H1 (cell line): ENCODE measurements around the gene ARCN1. TPM values are rescaled to one million over a fixed set of nuclear protein-coding genes. Genes with fewer than 3 reads are reported as not detected.

Source experiments
- CTCF ChIA-PET: fragments of 300-600 bp; sonication (Branson Sonifier 250); formaldehyde crosslinking; loops from one replicate; lab custom pipeline; 2021; ENCODE audit not compliant: partially characterized antibody; lab: Charles Lee
- POLR2A ChIA-PET: fragments of 300-600 bp; sonication (Branson Sonifier 250); formaldehyde crosslinking; loops from one replicate; lab custom pipeline; 2021; ENCODE audit warnings: inconsistent platforms; ENCODE audit not compliant: partially characterized antibody; lab: Charles Lee
- DNase-seq, 2 experiments: peaks; one replicate each; pipeline versions ENCODE4 v3.0.0 to v3.0.0-alpha.2; 2010 to 2022; ENCODE audit warnings: low spot score in 2 of 2, low read depth in 1 of 2, mixed read lengths in 1 of 2
- FAIRE-seq: peaks from 2 replicates; lab custom pipeline; 2011; peaks lifted over from hg19 to GRCh38; lab: Jason Lieb, UNC
- H2AFZ ChIP-seq: 2 replicates; pipeline ENCODE4 v1.8.1; 2012; ENCODE audit warnings: low read length, inconsistent platforms
- H2AK5ac ChIP-seq: 2 replicates; pipeline ENCODE4 v1.6.1; 2013; ENCODE audit warnings: low read depth, low read length
- H2BK120ac ChIP-seq: replicated peaks from 2 replicates; pipeline ENCODE3; 2013; ENCODE audit warnings: low read depth, low read length, inconsistent platforms
- H2BK12ac ChIP-seq: 2 replicates; pipeline ENCODE4 v1.6.1; 2013; ENCODE audit warnings: low read depth, low read length
- H2BK15ac ChIP-seq: 2 replicates; pipeline ENCODE4 v1.6.1; 2013; ENCODE audit warnings: low read length
- H2BK20ac ChIP-seq: 2 replicates; pipeline ENCODE4 v1.6.1; 2013; ENCODE audit warnings: low read length
- H2BK5ac ChIP-seq: 2 replicates; pipeline ENCODE4 v1.6.1; 2013; ENCODE audit warnings: low read depth, low read length
- H3K14ac ChIP-seq: 2 replicates; pipeline ENCODE4 v1.6.1; 2013; ENCODE audit warnings: inconsistent platforms; ENCODE audit not compliant: insufficient read length
- H3K18ac ChIP-seq: 2 replicates; pipeline ENCODE4 v1.6.1; 2013; ENCODE audit warnings: low read length; ENCODE audit errors: extremely low read depth
- H3K23ac ChIP-seq: 2 replicates; pipeline ENCODE4 v1.6.1; 2013; ENCODE audit warnings: inconsistent platforms; ENCODE audit not compliant: insufficient read length
- H3K23me2 ChIP-seq: 2 replicates; pipeline ENCODE4 v1.6.1; 2013; ENCODE audit warnings: low read depth, low read length
- H3K27ac ChIP-seq: 2 replicates; pipeline ENCODE4 v1.6.1; 2011; ENCODE audit warnings: low read depth, low read length, inconsistent platforms
- H3K27me3 ChIP-seq, 4 experiments: replicated peaks in 1 of 4; 1 replicate in 1 of 4; 2 replicates in 3 of 4; pipeline versions ENCODE4 v1.6.1 to v1.8.1; 2011 to 2013; ENCODE audit warnings: low read length in 3 of 4, mild to moderate bottlenecking in 3 of 4, inconsistent platforms in 2 of 4, mixed read lengths in 2 of 4, moderate library complexity in 1 of 4; ENCODE audit not compliant: control insufficient read depth in 3 of 4, insufficient read depth in 3 of 4; ENCODE audit errors: extremely low read depth in 1 of 4
- H3K36me3 ChIP-seq, 4 experiments: 2 replicates each; pipeline versions ENCODE4 v1.6.1 to v1.8.1; 2011 to 2013; ENCODE audit warnings: mild to moderate bottlenecking in 4 of 4, low read length in 3 of 4, moderate library complexity in 2 of 4, control low read depth in 1 of 4, inconsistent platforms in 1 of 4; ENCODE audit not compliant: insufficient read depth in 4 of 4, control insufficient read depth in 2 of 4
- H3K4ac ChIP-seq: replicated peaks from 2 replicates; pipeline ENCODE3; 2013; ENCODE audit warnings: low read length, low read depth, mixed read lengths, inconsistent platforms; ENCODE audit not compliant: insufficient read length
- H3K4me1 ChIP-seq, 4 experiments: replicated peaks in 1 of 4; 1 replicate in 1 of 4; 2 replicates in 3 of 4; pipeline versions ENCODE4 v1.6.1 to v1.8.1; 2011 to 2013; ENCODE audit warnings: low read length in 3 of 4, inconsistent platforms in 2 of 4, mixed read lengths in 1 of 4; ENCODE audit not compliant: insufficient read depth in 4 of 4, control insufficient read depth in 3 of 4
- H3K4me2 ChIP-seq, 2 experiments: 2 replicates each; pipeline versions ENCODE4 v1.6.1 to v1.8.1; 2011 to 2013; ENCODE audit warnings: low read depth in 2 of 2, low read length in 2 of 2, control low read depth in 1 of 2, inconsistent platforms in 1 of 2, mild to moderate bottlenecking in 1 of 2; ENCODE audit not compliant: insufficient read depth in 1 of 2
- H3K4me3 ChIP-seq, 4 experiments: fragments of 200-600, 300-600 bp in 1 of 4; sonication (generic), shearing (Covaris generic), sonication (Bioruptor Twin) in 1 of 4; 2 replicates each; pipeline versions ENCODE4 v1.5.1 to v1.8.1; 2011 to 2016; ENCODE audit warnings: low read length in 4 of 4, low read depth in 3 of 4, control low read depth in 2 of 4, inconsistent platforms in 2 of 4, mild to moderate bottlenecking in 2 of 4, mixed read lengths in 1 of 4, moderate library complexity in 1 of 4; ENCODE audit not compliant: insufficient read depth in 2 of 4; ENCODE audit errors: extremely low read depth in 1 of 4
- H3K56ac ChIP-seq: replicated peaks from 2 replicates; pipeline ENCODE3; 2013; ENCODE audit warnings: low read depth, mild to moderate bottlenecking, mixed read lengths, low read length, inconsistent platforms; ENCODE audit not compliant: insufficient read length
- H3K79me1 ChIP-seq: 2 replicates; pipeline ENCODE4 v1.6.1; 2013; ENCODE audit warnings: low read depth, low read length, control low read depth
- H3K79me2 ChIP-seq, 2 experiments: 2 replicates each; pipeline versions ENCODE4 v1.6.1 to v1.8.1; 2012 to 2013; ENCODE audit warnings: low read length in 2 of 2, mild to moderate bottlenecking in 2 of 2, inconsistent platforms in 1 of 2; ENCODE audit not compliant: insufficient read depth in 2 of 2, control insufficient read depth in 1 of 2
- H3K9ac ChIP-seq, 4 experiments: replicated peaks in 1 of 4; 1 replicate in 1 of 4; 2 replicates in 3 of 4; pipeline versions ENCODE4 v1.6.1 to v1.8.1; 2011 to 2013; ENCODE audit warnings: low read depth in 3 of 4, low read length in 3 of 4, control low read depth in 2 of 4, mild to moderate bottlenecking in 2 of 4, moderate library complexity in 2 of 4, inconsistent platforms in 1 of 4; ENCODE audit errors: extremely low read depth in 1 of 4
- H3K9me3 ChIP-seq, 2 experiments: 2 replicates each; pipeline versions ENCODE4 v1.6.1 to v1.8.1; 2012 to 2013; ENCODE audit warnings: mild to moderate bottlenecking in 2 of 2, moderate library complexity in 2 of 2, control low read depth in 1 of 2, inconsistent platforms in 1 of 2, low read depth in 1 of 2, low read length in 1 of 2, mixed read lengths in 1 of 2; ENCODE audit not compliant: insufficient read depth in 2 of 2
- H4K20me1 ChIP-seq, 2 experiments: replicated peaks in 1 of 2; 2 replicates each; pipeline versions ENCODE3 to v1.8.1; 2011 to 2013; ENCODE audit warnings: inconsistent platforms in 2 of 2, low read length in 2 of 2, mild to moderate bottlenecking in 1 of 2; ENCODE audit not compliant: insufficient read depth in 2 of 2, control insufficient read depth in 1 of 2
- H4K5ac ChIP-seq: 2 replicates; pipeline ENCODE4 v1.6.1; 2013; ENCODE audit warnings: low read length, low read depth, mixed read lengths, inconsistent platforms; ENCODE audit not compliant: insufficient read length
- H4K8ac ChIP-seq: 2 replicates; pipeline ENCODE4 v1.8.0; 2013; ENCODE audit warnings: mild to moderate bottlenecking, moderate library complexity, low read length, inconsistent platforms; ENCODE audit not compliant: insufficient read depth; ENCODE audit errors: extremely low read depth
- H4K91ac ChIP-seq: replicated peaks from 2 replicates; pipeline ENCODE3; 2013; ENCODE audit warnings: low read length, mixed read lengths, inconsistent platforms; ENCODE audit not compliant: insufficient read length
- CEBPB ChIP-seq: IDR thresholded peaks from 2 replicates; pipeline ENCODE4 v1.6.1; 2012; ENCODE audit warnings: low read depth, low read length
- KDM1A ChIP-seq: fragments of 200-600, 300-600 bp; sonication (generic); IDR thresholded peaks from 2 replicates; pipeline ENCODE4 v1.7.1; 2016; ENCODE audit warnings: mild to moderate bottlenecking, low read length, borderline replicate concordance
- WGBS, 2 experiments: shearing (Covaris generic) in 1 of 2; methylation state at CpG; one replicate each; pipeline versions ENCODE4 v1.1.6 to v1.1.7; 2013 to 2015; ENCODE audit warnings: low lambda C conversion rate in 2 of 2, mixed read lengths in 2 of 2, inconsistent platforms in 1 of 2, low coverage in 1 of 2, missing lambda C conversion rate in 1 of 2; ENCODE audit not compliant: insufficient replicate concordance in 2 of 2, insufficient coverage in 1 of 2, insufficient read length in 1 of 2; ENCODE audit errors: extremely low coverage in 1 of 2, missing lambda C conversion rate in 1 of 2; 5-methylcytosine and 5-hydroxymethylcytosine counted together
- polyA plus RNA-seq, 7 experiments: library from polyadenylated mRNA; depleted of rRNA in 3 of 7; stranded (reverse) in 5 of 7; unstranded in 2 of 7; fragments of >200 nt in 5 of 7; fragments of 200-250 nt in 2 of 7; gene quantifications; 1 replicate in 5 of 7; 2 replicates in 1 of 7; 4 replicates in 1 of 7; pipeline versions ENCODE4 v1.2.1 to v1.2.3, GENCODE V29; 2011 to 2013; ENCODE audit warnings: missing spikeins in 2 of 7, mixed read lengths in 2 of 7
- total RNA-seq: library from RNA; stranded (reverse); fragmentation: NEBNext Ultra II Directional; extraction: Animal tissue kit (Norgen Biotek cat#: 25700); gene quantifications from 2 replicates; pipeline ENCODE4 v1.2.1, GENCODE V29; 2021

ARCN1 gene
- total and polyA plus RNA-seq, 2 of the 8 experiments (the other 6 are each of a cell fraction or from before 2014, with no cell fraction given), result 132 to 146 TPM

- peak in 1 of 2 experiments; percentile 70 for DNase-seq
- peaks cover 0 to 6% (median 2%) of the 10 kb centered on the region in 4 experiments; a peak in 4 of 7 replicates for H3K27me3 ChIP-seq
- FAIRE-seq, result peak; percentile 52
- peak overlapping the region in 1 of 4 experiments; percentile 28; a peak in 3 of 8 replicates for H3K4me3 ChIP-seq
- peak overlapping the region; percentile 54; the same call in 1 of the 2 replicates for H4K8ac ChIP-seq
- H3K23ac ChIP-seq, result no peak overlapping the region
- no peak overlapping the region for H2AFZ ChIP-seq
- H2BK12ac ChIP-seq, result peak overlapping the region; percentile 82
- H4K20me1 ChIP-seq, result no peaks in the 10 kb centered on the region
- no peak for TF ChIP-seq CEBPB
- TF ChIP-seq KDM1A, result peak; percentile 63; the same call in 1 of the 2 replicates
- H3K79me2 ChIP-seq, result no peaks in the 10 kb centered on the region
- no peak overlapping the region for H3K56ac ChIP-seq
- H2AK5ac ChIP-seq, result peak overlapping the region; percentile 3; the same call in 1 of the 2 replicates
- H3K36me3 ChIP-seq, result no peaks in the 10 kb centered on the region
- ChIA-PET POLR2A (interaction anchor here (0.8 to 28.7 kb wide), 4 partner anchors 21 to 180 kb away, joined by 3 to 574 read pairs (median 4); partner anchors contain the start of gene DDX6), CTCF (interaction anchor here (1.0 to 1.3 kb wide), 2 partner anchors 19 to 21 kb away, joined by 3 to 6 read pairs; no protein-coding TSS in a partner anchor)
- peak overlapping the region; percentile 33; the same call in 1 of the 2 replicates for H3K18ac ChIP-seq
- H3K79me1 ChIP-seq, result no peaks in the 10 kb centered on the region
- H3K4me1 ChIP-seq, result peaks cover 20 to 50% (median 38%) of the 10 kb centered on the region in 4 experiments
- H3K23me2 ChIP-seq, result no peaks in the 10 kb centered on the region
- H3K27ac ChIP-seq, result peak overlapping the region; percentile 84
- peak overlapping the region; percentile 64 for H4K91ac ChIP-seq
- 81% methylated on average over 5 of the region's 5 CpGs; no CpG with 5 or more reads in 1 of the 2 experiments for WGBS, 2 experiments
- peak overlapping the region; percentile 53 for H2BK20ac ChIP-seq
- peak overlapping the region in 1 of 4 experiments; percentile 17; a peak in 2 of 7 replicates for H3K9ac ChIP-seq
- H2BK15ac ChIP-seq, result no peak overlapping the region
- H3K9me3 ChIP-seq, result no peaks in the 10 kb centered on the region
- H2BK120ac ChIP-seq, result peak overlapping the region; percentile 24
- peak overlapping the region; percentile 52 for H4K5ac ChIP-seq
- H3K4ac ChIP-seq, result no peak overlapping the region
- no peak overlapping the region for H3K14ac ChIP-seq
- H3K4me2 ChIP-seq, result peak overlapping the region; percentile 43 to 63
- peak overlapping the region; percentile 72 for H2BK5ac ChIP-seq
Measured at GRCh38 chr11:118615976-118616371, 43.8 kb downstream of the ARCN1 start.
